Endodermal cell (in vitro differentiated cells): ENCODE results near the gene CALML3. TPM values are rescaled to one million over a fixed set of nuclear protein-coding genes. Genes with fewer than 3 reads are reported as not detected.

Experiments used
- DNase-seq: peaks from one replicate; pipeline ENCODE4 v3.0.0-alpha.2; 2017
- H3K27ac ChIP-seq: 2 replicates; pipeline ENCODE4 v1.5.1; 2013; ENCODE audit warnings: mild to moderate bottlenecking, low read depth, low read length, moderate library complexity
- H3K27me3 ChIP-seq: 2 replicates; pipeline ENCODE4 v1.6.1; 2013; ENCODE audit warnings: mild to moderate bottlenecking, low read length, moderate library complexity; ENCODE audit not compliant: insufficient read depth, control insufficient read depth, poor library complexity, severe bottlenecking
- H3K36me3 ChIP-seq: 2 replicates; pipeline ENCODE4 v1.7.0; 2013; ENCODE audit warnings: mild to moderate bottlenecking, low read length, moderate library complexity; ENCODE audit not compliant: control insufficient read depth, insufficient read depth
- H3K4me1 ChIP-seq: one replicate; pipeline ENCODE4 v1.7.0; 2013; ENCODE audit warnings: low read length; ENCODE audit not compliant: control insufficient read depth, insufficient read depth
- H3K4me3 ChIP-seq: 2 replicates; pipeline ENCODE4 v1.5.1; 2013; ENCODE audit warnings: mild to moderate bottlenecking, low read length, moderate library complexity
- H3K9ac ChIP-seq: 2 replicates; pipeline ENCODE4 v1.6.1; 2013; ENCODE audit warnings: mild to moderate bottlenecking, low read length, moderate library complexity; ENCODE audit not compliant: poor library complexity, severe bottlenecking; ENCODE audit errors: extremely low read depth
- H3K9me3 ChIP-seq: 2 replicates; pipeline ENCODE4 v1.6.1; 2013; ENCODE audit warnings: mild to moderate bottlenecking, low read length, moderate library complexity; ENCODE audit not compliant: control insufficient read depth
- H3K27ac Mint-ChIP-seq: 2 replicates; pipeline ENCODE4 v1.8.0; 2020; ENCODE audit warnings: mixed read lengths
- H3K27me3 Mint-ChIP-seq: 2 replicates; pipeline ENCODE4 v1.8.0; 2021; ENCODE audit warnings: mild to moderate bottlenecking, mixed read lengths; ENCODE audit not compliant: insufficient read depth
- H3K36me3 Mint-ChIP-seq: 2 replicates; pipeline ENCODE4 v1.8.0; 2020; ENCODE audit warnings: low read depth, mixed read lengths
- H3K4me1 Mint-ChIP-seq: 2 replicates; pipeline ENCODE4 v1.8.0; 2020; ENCODE audit warnings: mixed read lengths
- H3K4me3 Mint-ChIP-seq: 2 replicates; pipeline ENCODE4 v1.8.0; 2020; ENCODE audit warnings: mild to moderate bottlenecking, moderate library complexity, mixed read lengths
- H3K9me3 Mint-ChIP-seq: 2 replicates; pipeline ENCODE4 v1.8.0; 2020; ENCODE audit warnings: mild to moderate bottlenecking, mixed read lengths
- CTCF ChIP-seq: fragments of 200-600 bp; sonication (generic); conservative IDR thresholded peaks from 2 replicates; pipeline ENCODE4 v1.5.0; 2021; ENCODE audit warnings: antibody characterized with exemption, mild to moderate bottlenecking
- WGBS, 2 experiments: methylation state at CpG; one replicate each; pipeline versions ENCODE4 v1.1.5 to v1.1.7; 2013; ENCODE audit warnings: missing lambda C conversion rate in 2 of 2, mixed read lengths in 1 of 2; ENCODE audit not compliant: insufficient coverage in 1 of 2, insufficient read length in 1 of 2; 5-methylcytosine and 5-hydroxymethylcytosine counted together
- total RNA-seq, 2 donors: library from RNA; stranded (reverse); fragmentation: NEBNext Ultra II Directional in 1 of 2; extraction: Animal tissue kit (Norgen Biotek cat#: 25700) in 1 of 2; gene quantifications; 2 replicates in 1 of 2; 3 replicates in 1 of 2; pipeline ENCODE4 v1.2.1, GENCODE V29; 2021

The CALML3 gene
- total RNA-seq, 2 donors from 2014 or later: not detected

- H3K9ac ChIP-seq: no peak overlapping the region
- no peak for DNase-seq
- Mint-ChIP-seq H3K27me3 (peaks cover 15% of the 10 kb centered on the region), H3K9me3 (peaks cover 11% of the 10 kb centered on the region), H3K27ac (no peak overlapping the region), H3K4me3 (no peak overlapping the region), H3K4me1 (peaks cover 40% of the 10 kb centered on the region), H3K36me3 (no peaks in the 10 kb centered on the region)
- H3K27me3 ChIP-seq: peaks cover 11% of the 10 kb centered on the region
- no peaks in the 10 kb centered on the region for H3K36me3 ChIP-seq
- H3K27ac ChIP-seq: no peak overlapping the region
- H3K9me3 ChIP-seq: peaks cover 9% of the 10 kb centered on the region
- WGBS, 2 experiments: 85 to 86% methylated on average over 13 to 16 of the region's 16 CpGs
- H3K4me3 ChIP-seq: no peak overlapping the region
- peaks cover 6% of the 10 kb centered on the region for H3K4me1 ChIP-seq
- TF ChIP-seq CTCF: no peak
These were observed 10.4 kb upstream of the CALML3 start for GRCh38 chr10:5514226-5514850.

GRCh38 chr10:5515948-5516761, 8.6 kb upstream of the CALML3 start:
- no peak overlapping the region for H3K9ac ChIP-seq
- no peaks in the 10 kb centered on the region for H3K36me3 ChIP-seq
- TF ChIP-seq CTCF: no peak
- H3K27me3 ChIP-seq: peaks cover 11% of the 10 kb centered on the region
- Mint-ChIP-seq H3K4me1 (peaks cover 33% of the 10 kb centered on the region), H3K27me3 (peaks cover 15% of the 10 kb centered on the region), H3K36me3 (no peaks in the 10 kb centered on the region), H3K27ac (no peak overlapping the region), H3K4me3 (no peak overlapping the region), H3K9me3 (peaks cover 23% of the 10 kb centered on the region)
- H3K4me3 ChIP-seq: no peak overlapping the region
- DNase-seq: no peak
- H3K27ac ChIP-seq: no peak overlapping the region
- H3K4me1 ChIP-seq: peaks cover 6% of the 10 kb centered on the region
- H3K9me3 ChIP-seq: peaks cover 16% of the 10 kb centered on the region
- WGBS, 2 experiments: 74 to 83% methylated on average over 10 of the region's 10 CpGs

GRCh38 chr10:5517546-5517945, 7.2 kb upstream of the CALML3 start:
- no peak overlapping the region for H3K4me3 ChIP-seq
- no peak overlapping the region for H3K27ac ChIP-seq
- H3K27ac Mint-ChIP-seq: no peak overlapping the region
- peaks cover 16% of the 10 kb centered on the region for H3K9me3 ChIP-seq
- peaks cover 6% of the 10 kb centered on the region for H3K4me1 ChIP-seq
- peaks cover 9% of the 10 kb centered on the region for H3K27me3 Mint-ChIP-seq
- 73 to 98% methylated on average over 2 to 3 of the region's 5 CpGs for WGBS, 2 experiments
- peaks cover 11% of the 10 kb centered on the region for H3K27me3 ChIP-seq
- no peaks in the 10 kb centered on the region for H3K36me3 Mint-ChIP-seq
- TF ChIP-seq CTCF: no peak
- DNase-seq: no peak
- no peaks in the 10 kb centered on the region for H3K36me3 ChIP-seq
- H3K4me3 Mint-ChIP-seq: no peak overlapping the region
- peaks cover 23% of the 10 kb centered on the region for H3K9me3 Mint-ChIP-seq
- peaks cover 30% of the 10 kb centered on the region for H3K4me1 Mint-ChIP-seq
- H3K9ac ChIP-seq: no peak overlapping the region
